Pancreas (tissue), 10 donors: Measurements from ENCODE around the gene CCDC28B. TPM values are rescaled to one million over a fixed set of nuclear protein-coding genes. Genes with fewer than 3 reads are reported as not detected.

ENCODE experiments used
- ATAC-seq, 4 donors: fragments of 200-7000 bp; cut with Tn5 transposase; one replicate each; pipeline versions ENCODE4 v1.8.0 to v1.9.1; 2020; ENCODE audit warnings: mild to moderate bottlenecking in 4 of 4, moderate library complexity in 4 of 4
- DNase-seq, 6 donors: peaks; one replicate each; pipeline ENCODE4 v3.0.0-alpha.2; 2020
- FAIRE-seq: peaks from 2 replicates; lab custom pipeline; 2012; peaks lifted over from hg19 to GRCh38; lab: Jason Lieb, UNC
- H3K27ac ChIP-seq, 4 donors: fragments of 200-600 bp; sonication (generic); 1 replicate in 3 of 4; 2 replicates in 1 of 4; pipeline versions ENCODE4 v1.5.0 to v1.8.0; 2020
- H3K27me3 ChIP-seq, 4 donors: fragments of 200-600 bp; one replicate each; pipeline ENCODE4 v1.8.0; 2021
- H3K36me3 ChIP-seq, 3 donors: fragments of 200-600 bp; sonication (generic) in 1 of 3; one replicate each; pipeline versions ENCODE4 v1.5.0 to v1.8.0; 2020 to 2021
- H3K4me1 ChIP-seq, 3 donors: fragments of 200-600 bp; one replicate each; pipeline ENCODE4 v1.8.0; 2021
- H3K4me3 ChIP-seq, 4 donors: fragments of 200-600 bp; sonication (generic) in 2 of 4; one replicate each; pipeline versions ENCODE4 v1.5.0 to v1.8.0; 2020 to 2021
- H3K9me3 ChIP-seq, 4 donors: fragments of 200-600 bp; one replicate each; pipeline ENCODE4 v1.8.0; 2021
- WGBS, 2 donors: extraction: QIAGEN DNeasy Blood & Tissue Kit; methylation state at CpG; one replicate each; pipeline ENCODE4 v1.1.7; 2013; 5-methylcytosine and 5-hydroxymethylcytosine counted together
- intact Hi-C, 3 donors: fragments of 100-400 bp; cut with DNase I; formaldehyde crosslinking; loops; one replicate each; pipeline versions ENCODE4 v1.11.1 to v1.14.2; 2022
- polyA plus RNA-seq, 2 donors: library from polyadenylated mRNA; stranded (reverse); fragments of 200-250 nt; gene quantifications; one replicate each; pipeline ENCODE4 v1.2.3, GENCODE V29; 2013
- total RNA-seq, 6 donors: library from RNA; stranded (reverse); fragmentation: NEBNext Ultra II Directional in 4 of 6; extraction: Animal tissue kit (Norgen Biotek cat#: 25700) in 4 of 6; gene quantifications; one replicate each; pipeline versions ENCODE4 v1.2.1 to v1.2.4, GENCODE V29; 2021 to 2023
- TF ChIP-seq, protein P1 (sequence below), 4 donors: fragments of 200-600 bp; sonication (generic) in 3 of 4; IDR thresholded peaks; one replicate each; pipeline versions ENCODE4 v1.5.0 to v1.8.0; 2021; ENCODE audit warnings: antibody characterized with exemption in 4 of 4
- donor health status: healthy with polysubstance abuse.
- donor health status: DM: no; HTN: no; CAD: no; lungs with moderate emphysema.
- donor health status: DM: no; HTN: no; CAD: no.
- donor health status: control.
- donor health status: control.
- donor health status: Bipolar disorder and iron deficiency.
- donor health status: DM: yes; HTN: yes; CAD: no.
- donor health status: DM: no; HTN: no; CAD: no.
- donor health status: DM: no; HTN: no; CAD: no.
- donor health status: DM: yes; HTN: yes; CAD: no.

The CCDC28B gene
- total and polyA plus RNA-seq, 8 donors, result 1.6 to 8.5 (median 3.6) TPM

DNA sequence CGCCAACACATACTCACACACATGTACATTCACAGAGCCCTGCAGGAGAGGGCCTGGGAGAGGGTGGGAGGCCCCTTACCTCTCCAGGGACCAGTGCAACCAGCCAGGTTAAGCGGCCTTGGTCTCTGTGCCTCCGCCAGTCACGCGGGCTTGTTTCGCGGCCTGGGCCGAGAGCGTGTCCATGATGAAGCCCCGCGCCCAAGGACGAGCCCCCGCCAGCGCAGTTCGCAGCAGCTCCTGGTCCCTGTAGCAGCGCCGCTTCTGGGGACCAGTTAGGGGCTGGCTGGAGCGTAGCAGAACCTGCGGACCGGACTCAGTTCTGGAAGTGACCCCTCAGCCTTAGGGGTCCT is 39.4 kb downstream of the CCDC28B start:
- WGBS, 2 donors, result 17 to 23% methylated on average over 16 to 20 of the region's 20 CpGs
- Histone ChIP-seq H3K9me3 (no peaks in the 10 kb centered on the region), H3K4me1 (peaks cover 0 to 12% (median 0%) of the 10 kb centered on the region in 3 donors), H3K27ac (peak overlapping the region; percentile 84 to 94 (median 87)), H3K27me3 (no peaks in the 10 kb centered on the region), H3K36me3 (no peaks in the 10 kb centered on the region), H3K4me3 (peak overlapping the region; percentile 50 to 69 (median 62))
- TF ChIP-seq, protein P1, sequence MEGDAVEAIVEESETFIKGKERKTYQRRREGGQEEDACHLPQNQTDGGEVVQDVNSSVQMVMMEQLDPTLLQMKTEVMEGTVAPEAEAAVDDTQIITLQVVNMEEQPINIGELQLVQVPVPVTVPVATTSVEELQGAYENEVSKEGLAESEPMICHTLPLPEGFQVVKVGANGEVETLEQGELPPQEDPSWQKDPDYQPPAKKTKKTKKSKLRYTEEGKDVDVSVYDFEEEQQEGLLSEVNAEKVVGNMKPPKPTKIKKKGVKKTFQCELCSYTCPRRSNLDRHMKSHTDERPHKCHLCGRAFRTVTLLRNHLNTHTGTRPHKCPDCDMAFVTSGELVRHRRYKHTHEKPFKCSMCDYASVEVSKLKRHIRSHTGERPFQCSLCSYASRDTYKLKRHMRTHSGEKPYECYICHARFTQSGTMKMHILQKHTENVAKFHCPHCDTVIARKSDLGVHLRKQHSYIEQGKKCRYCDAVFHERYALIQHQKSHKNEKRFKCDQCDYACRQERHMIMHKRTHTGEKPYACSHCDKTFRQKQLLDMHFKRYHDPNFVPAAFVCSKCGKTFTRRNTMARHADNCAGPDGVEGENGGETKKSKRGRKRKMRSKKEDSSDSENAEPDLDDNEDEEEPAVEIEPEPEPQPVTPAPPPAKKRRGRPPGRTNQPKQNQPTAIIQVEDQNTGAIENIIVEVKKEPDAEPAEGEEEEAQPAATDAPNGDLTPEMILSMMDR (IDR thresholded peaks at IDR 0.05), result no peak
- ATAC-seq, result peak; percentile 6 to 18 (median 14)
- intact Hi-C loops, result no loop called here
- FAIRE-seq, result no peak
- DNase-seq, result peak; percentile 30 to 81 (median 54)

DNA sequence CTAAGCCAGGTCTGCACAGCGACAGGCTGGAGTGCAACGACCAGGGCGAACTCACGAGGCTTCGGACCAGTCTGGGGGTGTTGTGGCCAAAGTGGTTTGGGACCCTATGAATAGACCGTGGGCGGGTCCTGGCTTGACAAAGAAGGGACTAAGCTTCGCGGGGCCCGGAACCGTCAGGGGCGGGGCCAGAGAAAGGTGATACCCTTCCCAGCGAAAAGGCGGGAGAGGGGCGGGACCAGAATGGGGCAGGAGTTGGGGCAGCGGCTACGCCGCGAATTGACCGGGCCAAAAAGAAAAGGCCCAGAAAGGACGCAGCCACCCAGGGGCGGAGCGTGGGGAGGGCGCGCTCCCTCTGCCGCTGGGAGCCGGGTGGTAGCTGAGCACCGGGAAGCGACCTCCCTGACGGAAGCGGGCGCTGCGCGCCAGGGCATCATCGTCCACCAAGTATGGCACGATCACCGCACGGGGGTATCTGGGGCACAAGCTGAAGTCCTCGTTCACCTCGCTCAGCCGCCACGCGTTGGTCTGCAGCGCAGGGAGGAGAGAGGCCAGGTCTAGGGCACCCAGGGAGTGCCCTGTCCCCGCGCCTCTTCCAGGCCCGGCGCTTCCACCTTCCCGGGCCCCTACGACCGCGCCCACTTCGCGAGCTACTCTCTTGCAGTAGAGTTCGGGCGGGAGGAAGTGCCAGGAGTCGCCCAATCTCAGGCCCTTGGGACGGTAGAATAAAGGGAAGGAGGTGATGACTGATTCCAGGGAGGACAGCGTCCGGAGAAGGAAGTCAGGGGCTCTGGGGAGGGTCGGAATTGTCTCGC is 40.0 kb downstream of the CCDC28B start:
- H3K27ac ChIP-seq, result peak overlapping the region; percentile 84 to 94 (median 87)
- no peaks in the 10 kb centered on the region for H3K27me3 ChIP-seq
- intact Hi-C loops, result no loop called here
- peak overlapping the region; percentile 50 to 69 (median 62) for H3K4me3 ChIP-seq
- no peaks in the 10 kb centered on the region for H3K36me3 ChIP-seq
- DNase-seq (peak; percentile 91 to 95 (median 92)), FAIRE-seq (no peak), ATAC-seq (peak; percentile 87 to 90 (median 88))
- TF ChIP-seq, protein P1 (IDR thresholded peaks at IDR 0.05), result peak in 1 of 4 donors; percentile 16
- peaks cover 0 to 12% (median 0%) of the 10 kb centered on the region in 3 donors for H3K4me1 ChIP-seq
- no peaks in the 10 kb centered on the region for H3K9me3 ChIP-seq
- 1% methylated on average over 62 of the region's 62 CpGs for WGBS, 2 donors

DNA sequence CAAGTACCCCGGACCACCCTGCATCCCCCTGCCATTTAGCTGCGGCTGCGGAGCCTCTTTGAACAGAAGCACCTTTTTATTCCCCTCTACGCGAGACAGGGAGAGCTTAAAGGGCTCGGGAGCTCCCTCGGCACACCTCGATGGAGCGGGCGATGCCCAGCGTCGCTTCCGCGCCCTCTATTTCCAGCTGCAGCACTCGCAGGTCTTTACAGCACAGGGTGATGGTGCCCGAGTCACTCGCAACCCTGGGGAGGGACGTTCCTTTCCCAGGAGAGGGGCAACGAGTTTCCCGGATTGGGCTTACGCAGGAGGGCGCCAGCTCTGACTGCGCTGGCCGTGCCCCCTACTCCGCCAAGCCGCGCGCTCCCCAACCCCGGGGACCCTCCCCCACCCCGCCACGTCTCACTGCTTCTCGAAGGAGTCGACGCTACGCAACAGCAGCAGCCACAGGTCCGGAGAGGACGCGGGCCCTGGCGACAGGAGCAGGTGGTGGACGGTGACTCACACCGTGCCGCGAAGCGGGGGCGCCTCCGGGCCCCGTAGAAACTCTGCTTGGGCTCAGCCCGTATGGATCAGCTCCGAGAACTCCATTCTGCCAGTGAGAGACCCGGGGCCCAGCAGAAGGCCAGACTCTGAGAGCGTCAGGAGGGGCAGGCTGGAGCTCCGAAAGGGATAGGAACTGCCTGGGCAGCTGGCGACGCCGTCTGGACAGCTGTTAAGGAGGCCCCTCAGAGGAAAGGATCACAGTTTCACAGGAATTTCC is 40.8 kb downstream of the CCDC28B start:
- ATAC-seq, result peak; percentile 63 to 83 (median 70)
- H3K36me3 ChIP-seq, result no peaks in the 10 kb centered on the region
- intact Hi-C loops, result no loop called here
- TF ChIP-seq, protein P1 (IDR thresholded peaks at IDR 0.05), result no peak
- FAIRE-seq, result no peak
- 0 to 1% methylated on average over 51 to 55 of the region's 55 CpGs for WGBS, 2 donors
- peak overlapping the region; percentile 50 to 69 (median 62) for H3K4me3 ChIP-seq
- peak overlapping the region; percentile 84 to 94 (median 87) for H3K27ac ChIP-seq
- no peaks in the 10 kb centered on the region for H3K27me3 ChIP-seq
- peak; percentile 76 to 91 (median 84) for DNase-seq
- peaks cover 0 to 10% (median 0%) of the 10 kb centered on the region in 3 donors for H3K4me1 ChIP-seq
- H3K9me3 ChIP-seq, result no peaks in the 10 kb centered on the region

DNA sequence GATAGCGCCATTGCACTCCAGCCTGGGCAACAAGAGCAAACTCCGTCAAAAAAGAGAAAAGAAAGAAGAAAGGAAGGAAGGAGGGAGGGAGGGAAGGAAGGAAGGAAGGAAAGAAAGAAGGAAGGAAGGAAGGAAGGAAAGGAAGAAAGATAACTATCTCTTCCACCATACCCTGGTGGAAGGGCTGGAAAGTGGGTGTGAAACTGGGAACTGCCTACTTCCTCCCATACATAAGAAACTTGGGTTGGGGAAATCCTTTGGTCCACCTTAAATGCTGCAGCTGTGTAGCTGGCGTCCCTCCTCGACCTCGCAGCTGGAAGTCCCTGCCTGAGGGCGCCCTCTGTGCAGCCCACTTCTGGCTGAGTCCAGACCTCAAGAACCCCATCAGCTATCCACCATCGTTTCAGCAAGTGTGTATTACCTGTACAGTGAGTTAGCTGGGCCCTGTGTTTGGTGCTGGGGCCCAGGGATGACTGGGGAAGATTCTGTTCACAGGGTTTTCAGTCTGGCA is 42.0 kb downstream of the CCDC28B start:
- ATAC-seq (no peak), DNase-seq (no peak), FAIRE-seq (no peak)
- TF ChIP-seq, protein P1 (IDR thresholded peaks at IDR 0.05), result no peak
- intact Hi-C loops, result no loop called here
- no peak overlapping the region for H3K4me3 ChIP-seq
- no peaks in the 10 kb centered on the region for H3K27me3 ChIP-seq
- no peaks in the 10 kb centered on the region for H3K36me3 ChIP-seq
- 39 to 41% methylated on average over 7 of the region's 7 CpGs for WGBS, 2 donors
- H3K27ac ChIP-seq, result no peak overlapping the region
- peaks cover 0 to 10% (median 0%) of the 10 kb centered on the region in 3 donors for H3K4me1 ChIP-seq
- no peaks in the 10 kb centered on the region for H3K9me3 ChIP-seq
